ENCODE data around the gene HMGA1. TPM values are rescaled to one million over a fixed set of nuclear protein-coding genes. Genes with fewer than 3 reads are reported as not detected.

The HMGA1 gene
- total and polyA plus RNA-seq, 2 of the 13 experiments (the other 11 are each of a cell fraction or from before 2014, with no cell fraction given): 117 to 145 TPM

GRCh38 chr6:34237722-34238584 is 1.3 kb downstream of the HMGA1 start (continued):
- TF ChIP-seq, protein P1, sequence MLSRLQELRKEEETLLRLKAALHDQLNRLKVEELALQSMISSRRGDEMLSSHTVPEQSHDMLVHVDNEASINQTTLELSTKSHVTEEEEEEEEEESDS (CRISPR knock-in tag; IDR thresholded peaks at IDR 0.05; ENCODE audit: borderline replicate concordance): peak; percentile 90; the same call in 1 of the 2 replicates
- peak; percentile 82; the same call in 1 of the 2 replicates for TF ChIP-seq GFI1 (CRISPR knock-in tag; IDR thresholded peaks at IDR 0.05; ENCODE audit: borderline replicate concordance)
- peak; percentile 84; the same call in 1 of the 2 replicates for TF ChIP-seq STAT5B (CRISPR knock-in tag; IDR thresholded peaks at IDR 0.05)
- TF ChIP-seq TRIM24 (CRISPR knock-in tag; IDR thresholded peaks at IDR 0.05): peak; percentile 70; the same call in 1 of the 2 replicates
- TF ChIP-seq MED8 (CRISPR knock-in tag; IDR thresholded peaks at IDR 0.05; ENCODE audit: insufficient replicate concordance): peak; percentile 87
- TF ChIP-seq ELF4 (CRISPR knock-in tag; IDR thresholded peaks at IDR 0.05; ENCODE audit: borderline replicate concordance): no peak; the same call in 1 of the 2 replicates
- peak; percentile 83; the same call in 1 of the 2 replicates for TF ChIP-seq MED13 (CRISPR knock-in tag; IDR thresholded peaks at IDR 0.05)
- TF ChIP-seq NFIC (IDR thresholded peaks at IDR 0.05; ENCODE audit: low read length): peak; percentile 20; the same call in 1 of the 2 replicates
- TF ChIP-seq ZBTB25 (CRISPR knock-in tag; IDR thresholded peaks at IDR 0.05): peak; percentile 76; the same call in 1 of the 2 replicates
- peak; percentile 80 for TF ChIP-seq RXRA (CRISPR knock-in tag; IDR thresholded peaks at IDR 0.05)
- TF ChIP-seq ZNF746 (CRISPR knock-in tag; IDR thresholded peaks at IDR 0.05): peak; percentile 95
- TF ChIP-seq SALL2 (CRISPR knock-in tag; IDR thresholded peaks at IDR 0.05): peak; percentile 92
- TF ChIP-seq, protein P2, sequence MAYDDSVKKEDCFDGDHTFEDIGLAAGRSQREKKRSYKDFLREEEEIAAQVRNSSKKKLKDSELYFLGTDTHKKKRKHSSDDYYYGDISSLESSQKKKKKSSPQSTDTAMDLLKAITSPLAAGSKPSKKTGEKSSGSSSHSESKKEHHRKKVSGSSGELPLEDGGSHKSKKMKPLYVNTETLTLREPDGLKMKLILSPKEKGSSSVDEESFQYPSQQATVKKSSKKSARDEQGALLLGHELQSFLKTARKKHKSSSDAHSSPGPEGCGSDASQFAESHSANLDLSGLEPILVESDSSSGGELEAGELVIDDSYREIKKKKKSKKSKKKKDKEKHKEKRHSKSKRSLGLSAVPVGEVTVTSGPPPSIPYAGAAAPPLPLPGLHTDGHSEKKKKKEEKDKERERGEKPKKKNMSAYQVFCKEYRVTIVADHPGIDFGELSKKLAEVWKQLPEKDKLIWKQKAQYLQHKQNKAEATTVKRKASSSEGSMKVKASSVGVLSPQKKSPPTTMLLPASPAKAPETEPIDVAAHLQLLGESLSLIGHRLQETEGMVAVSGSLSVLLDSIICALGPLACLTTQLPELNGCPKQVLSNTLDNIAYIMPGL (CRISPR knock-in tag; IDR thresholded peaks at IDR 0.05; ENCODE audit: borderline replicate concordance in 1 of 2, low read depth in 1 of 2): peak; percentile 74 to 95; a peak in 3 of 4 replicates
- TF ChIP-seq ZNF547 (CRISPR knock-in tag; IDR thresholded peaks at IDR 0.05): peak; percentile 99
- peak; percentile 90 for TF ChIP-seq ZSCAN12 (CRISPR knock-in tag; IDR thresholded peaks at IDR 0.05)
- TF ChIP-seq IRF2 (CRISPR knock-in tag; IDR thresholded peaks at IDR 0.05): peak; percentile 56; the same call in 1 of the 2 replicates
- no peak for TF ChIP-seq MAFF (IDR thresholded peaks at IDR 0.05; ENCODE audit: low read depth, low read length)
- peak; percentile 94 for TF ChIP-seq TBX2 (CRISPR knock-in tag; IDR thresholded peaks at IDR 0.05; ENCODE audit: borderline replicate concordance)
- TF ChIP-seq MXD3 (CRISPR knock-in tag; IDR thresholded peaks at IDR 0.05): peak; percentile 99
- TF ChIP-seq EED (CRISPR knock-in tag; IDR thresholded peaks at IDR 0.05): peak; percentile 99
- TF ChIP-seq ISL2 (CRISPR knock-in tag; IDR thresholded peaks at IDR 0.05): 0 out of 2 replicates have a peak, but pooled peaks have one; percentile 51
- TF ChIP-seq SATB2 (CRISPR knock-in tag; IDR thresholded peaks at IDR 0.05): peak; percentile 97; the same call in 1 of the 2 replicates
- no peak for TF ChIP-seq NFIB (CRISPR knock-in tag; IDR thresholded peaks at IDR 0.05; ENCODE audit: borderline replicate concordance)
- TF ChIP-seq MLLT10 (CRISPR knock-in tag; IDR thresholded peaks at IDR 0.05): no peak
- peak; percentile 77 for TF ChIP-seq SAP130 (CRISPR knock-in tag; IDR thresholded peaks at IDR 0.05; ENCODE audit: low read depth)
- peak; percentile 84 for TF ChIP-seq ZNF12 (CRISPR knock-in tag; IDR thresholded peaks at IDR 0.05)

Measured in HepG2 (cell line).